HG03460 (cell line): ENCODE data around the gene CLCN7.
"Not testable (repeated sequence)": the region's sequence is repeated elsewhere in the genome, so short reads cannot be mapped to it uniquely, and the experiment has no call there.

Experiments
- ATAC-seq: cut with Tn5 transposase; IDR thresholded peaks from one replicate; pipeline ENCODE4 v1.9.1; 2021; ENCODE audit not compliant: unreplicated experiment

CLCN7 gene

GRCh38 chr16:1488619-1489018 lies 13.8 kb upstream of the CLCN7 start, which contains the start of gene PTX4:
PTX4 (minus strand) TSS chr16:1488944; CDS start chr16:1488909, 35 bp downstream.
- no peak for ATAC-seq

- no peak for ATAC-seq
Observed at GRCh38 chr16:1488054-1488601, 13.3 kb upstream of the CLCN7 start.

GRCh38 chr16:1487395-1488053 lies 12.7 kb upstream of the CLCN7 start:
- ATAC-seq = no peak

GRCh38 chr16:1486551-1487390 lies 11.9 kb upstream of the CLCN7 start:
- no peak for ATAC-seq

GRCh38 chr16:1485847-1486496 lies 11.1 kb upstream of the CLCN7 start:
- no peak for ATAC-seq

GRCh38 chr16:1481906-1482835 lies 7.3 kb upstream of the CLCN7 start:
- ATAC-seq = no peak

GRCh38 chr16:1478937-1479336 lies 4.1 kb upstream of the CLCN7 start:
- ATAC-seq = not testable (repeated sequence)

GRCh38 chr16:1477033-1477432 lies 2.2 kb upstream of the CLCN7 start:
- ATAC-seq = no peak

- ATAC-seq = peak; percentile 12
Observed at GRCh38 chr16:1475552-1476114, 805 bp upstream of the CLCN7 start.

- ATAC-seq = no peak
Observed at GRCh38 chr16:1474082-1474795, 589 bp downstream of the CLCN7 start.

- no peak for ATAC-seq
Observed at GRCh38 chr16:1472974-1473373, 1.9 kb downstream of the CLCN7 start.

GRCh38 chr16:1471569-1472194 lies 3.1 kb downstream of the CLCN7 start:
- ATAC-seq = no peak

GRCh38 chr16:1470481-1471251 lies 4.2 kb downstream of the CLCN7 start:
- no peak for ATAC-seq

GRCh38 chr16:1469693-1470201 lies 5.1 kb downstream of the CLCN7 start:
- no peak for ATAC-seq

- ATAC-seq = not testable (repeated sequence)
Observed at GRCh38 chr16:1469141-1469540, 5.7 kb downstream of the CLCN7 start.

GRCh38 chr16:1468426-1468810 lies 6.4 kb downstream of the CLCN7 start:
- no peak for ATAC-seq

GRCh38 chr16:1466968-1467521 lies 7.8 kb downstream of the CLCN7 start:
- no peak for ATAC-seq

GRCh38 chr16:1466054-1466453 lies 8.8 kb downstream of the CLCN7 start:
- no peak for ATAC-seq
